ENCODE measurements around the gene HS3ST2.

GRCh38 chr16:22806811-22807210 is 7.2 kb upstream of the HS3ST2 start:
- TF ChIP-seq, protein P1, sequence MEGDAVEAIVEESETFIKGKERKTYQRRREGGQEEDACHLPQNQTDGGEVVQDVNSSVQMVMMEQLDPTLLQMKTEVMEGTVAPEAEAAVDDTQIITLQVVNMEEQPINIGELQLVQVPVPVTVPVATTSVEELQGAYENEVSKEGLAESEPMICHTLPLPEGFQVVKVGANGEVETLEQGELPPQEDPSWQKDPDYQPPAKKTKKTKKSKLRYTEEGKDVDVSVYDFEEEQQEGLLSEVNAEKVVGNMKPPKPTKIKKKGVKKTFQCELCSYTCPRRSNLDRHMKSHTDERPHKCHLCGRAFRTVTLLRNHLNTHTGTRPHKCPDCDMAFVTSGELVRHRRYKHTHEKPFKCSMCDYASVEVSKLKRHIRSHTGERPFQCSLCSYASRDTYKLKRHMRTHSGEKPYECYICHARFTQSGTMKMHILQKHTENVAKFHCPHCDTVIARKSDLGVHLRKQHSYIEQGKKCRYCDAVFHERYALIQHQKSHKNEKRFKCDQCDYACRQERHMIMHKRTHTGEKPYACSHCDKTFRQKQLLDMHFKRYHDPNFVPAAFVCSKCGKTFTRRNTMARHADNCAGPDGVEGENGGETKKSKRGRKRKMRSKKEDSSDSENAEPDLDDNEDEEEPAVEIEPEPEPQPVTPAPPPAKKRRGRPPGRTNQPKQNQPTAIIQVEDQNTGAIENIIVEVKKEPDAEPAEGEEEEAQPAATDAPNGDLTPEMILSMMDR (IDR thresholded peaks at IDR 0.05): no peak
- TF ChIP-seq POLR2A (IDR thresholded peaks at IDR 0.05): no peak

All from testis (tissue), 2 donors.